NCI-H2227 treated with DMSO at 0.1 percent for 48 hours (cell line): ENCODE results near the gene UBIAD1.
A peak's percentile ranks its signal among the peaks of the same experiment; 100 is the strongest.

Source experiments
- DNase-seq: peaks from one replicate; lab custom pipeline; 2025; lab: John Stamatoyannopoulos, UW

The UBIAD1 gene

DNA sequence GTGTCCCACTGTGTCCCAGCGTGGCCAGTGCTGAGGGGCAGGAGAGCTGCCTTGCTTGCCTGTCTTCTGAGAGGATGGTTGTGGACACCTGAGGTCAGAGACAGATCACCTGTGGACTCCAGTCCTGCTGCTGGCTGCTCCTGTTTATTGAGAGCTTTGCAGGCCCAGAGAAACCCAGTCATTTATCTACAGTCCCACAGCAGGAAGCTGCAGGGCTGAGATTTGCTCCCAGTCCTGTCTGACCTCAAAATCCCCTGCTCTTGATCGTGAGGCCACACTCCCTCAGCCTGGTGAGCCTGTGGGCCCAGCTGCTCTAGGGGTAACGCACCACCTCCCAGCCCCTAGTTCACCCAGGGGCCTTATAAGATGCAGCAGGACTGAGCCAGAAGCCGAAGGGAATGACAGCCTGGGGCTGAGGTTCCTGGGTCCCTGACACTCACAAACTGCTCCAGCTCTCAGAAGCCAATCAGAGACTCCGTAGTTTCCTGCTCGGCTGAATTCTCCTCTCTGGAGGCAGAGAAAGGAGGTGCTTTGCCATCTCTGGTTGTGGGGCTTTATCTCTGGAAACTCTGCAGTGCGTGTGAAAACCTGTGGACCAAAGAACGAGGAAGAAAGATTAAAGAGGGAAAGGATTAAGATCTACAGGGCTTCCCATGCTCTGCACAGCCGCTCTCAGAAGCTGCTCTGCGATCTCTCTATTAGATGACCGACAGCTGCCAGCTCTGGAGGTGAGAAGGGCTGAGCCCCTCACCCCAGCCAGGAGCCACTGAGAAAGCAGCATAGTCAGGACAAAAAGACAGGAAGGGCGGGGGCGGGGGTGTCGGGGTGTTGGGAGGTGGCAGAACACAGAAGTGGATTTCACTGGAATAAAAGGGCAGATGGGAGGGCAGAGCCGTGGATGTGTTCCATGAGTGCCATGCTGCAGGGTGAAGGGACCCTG is 39.1 kb downstream of the UBIAD1 start:
- DNase-seq: no peak

DNA sequence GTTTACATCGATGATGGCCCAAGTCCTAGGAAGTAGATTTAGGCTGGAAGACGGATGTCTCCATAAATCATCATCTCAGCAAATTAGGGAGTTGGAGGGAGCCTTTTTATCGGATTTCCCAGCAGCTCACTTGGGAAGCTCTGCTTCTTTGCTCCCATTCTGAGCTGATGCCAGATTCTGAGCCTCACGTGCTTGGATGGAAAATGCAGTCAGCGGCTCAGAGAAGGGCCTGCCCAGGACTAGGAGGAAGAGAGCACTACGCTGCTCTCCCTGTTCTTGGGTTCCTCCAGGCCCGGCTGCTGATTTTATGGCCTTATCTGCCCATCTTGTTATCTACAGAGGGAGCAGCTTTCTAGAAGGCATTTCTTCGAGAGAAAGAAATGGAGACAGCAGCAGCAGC is 42.0 kb downstream of the UBIAD1 start:
- no peak for DNase-seq

DNA sequence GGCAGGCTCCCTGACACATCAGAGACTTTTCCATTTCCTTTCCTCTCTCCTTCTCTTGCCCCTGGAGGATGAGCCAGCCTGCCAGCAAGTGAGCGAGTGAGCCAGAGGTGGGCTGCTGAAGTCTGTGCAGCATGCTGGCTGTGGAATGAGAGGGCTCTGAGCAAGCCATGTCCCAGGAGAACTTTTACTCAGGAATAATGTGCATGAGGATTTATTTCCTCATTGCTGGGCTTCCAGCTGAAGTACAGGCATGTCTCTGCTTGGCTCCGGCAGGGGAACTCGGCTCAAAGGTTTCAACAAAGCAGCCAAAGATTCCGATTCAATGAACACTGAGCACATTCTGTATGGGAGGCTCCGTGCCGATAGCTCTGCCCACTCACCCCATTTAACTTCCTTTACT is 43.7 kb downstream of the UBIAD1 start:
- DNase-seq: no peak

DNA sequence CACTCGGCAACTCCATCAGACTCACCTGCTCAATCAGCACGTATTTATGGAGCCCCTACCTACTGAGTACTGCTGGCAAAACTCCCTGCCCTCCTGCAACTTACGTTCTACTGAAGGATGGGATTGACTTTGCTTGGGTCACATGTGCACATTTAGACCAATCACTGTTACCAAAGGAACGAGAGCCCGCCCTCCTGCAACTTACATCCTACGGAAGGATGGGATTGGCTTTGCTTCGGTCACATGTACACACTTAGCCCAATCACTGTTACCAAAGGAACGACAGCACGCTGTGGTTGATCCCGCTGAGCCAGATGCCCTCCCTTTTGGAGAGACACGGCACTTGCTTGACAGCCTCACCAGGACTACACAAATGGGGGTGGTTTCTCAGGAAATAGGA is 46.0 kb downstream of the UBIAD1 start:
- no peak for DNase-seq

DNA sequence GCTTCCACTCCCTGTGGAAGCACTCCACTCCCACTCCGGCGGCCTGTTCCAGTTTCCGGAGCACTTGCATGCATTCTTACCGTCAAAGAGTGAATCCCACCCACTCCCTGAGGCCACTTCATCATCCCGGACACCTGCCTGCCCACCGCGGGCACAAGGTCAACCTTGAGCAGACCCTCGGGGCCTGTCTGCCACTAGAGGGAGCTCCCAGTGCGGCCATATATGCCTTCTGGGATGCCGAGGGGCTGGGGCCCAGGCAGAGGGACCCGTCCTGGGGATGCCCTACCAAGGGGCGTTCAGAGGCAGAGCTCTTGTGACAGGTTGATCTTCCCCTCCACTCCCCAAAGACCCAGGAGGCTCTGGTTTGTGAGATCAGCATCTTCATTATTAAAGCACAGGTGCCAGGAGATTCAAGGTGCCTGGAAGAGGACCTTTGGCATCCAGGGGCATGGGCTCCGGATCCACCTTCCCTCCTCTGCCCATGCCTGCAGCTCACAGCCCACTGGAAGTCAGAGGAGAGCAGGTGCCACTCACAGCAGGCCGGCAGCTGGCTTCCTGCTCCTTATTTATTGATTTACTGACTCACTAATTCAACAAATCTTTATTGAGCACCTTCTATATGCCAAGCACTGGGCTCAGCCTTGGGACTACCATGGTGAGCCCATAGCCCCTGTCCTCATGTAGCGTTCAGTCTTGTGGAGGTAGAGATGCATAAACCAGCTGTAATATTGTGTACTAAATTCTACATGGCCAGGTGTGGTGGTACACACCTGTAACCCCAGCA is 47.3 kb downstream of the UBIAD1 start:
- DNase-seq: no peak

DNA sequence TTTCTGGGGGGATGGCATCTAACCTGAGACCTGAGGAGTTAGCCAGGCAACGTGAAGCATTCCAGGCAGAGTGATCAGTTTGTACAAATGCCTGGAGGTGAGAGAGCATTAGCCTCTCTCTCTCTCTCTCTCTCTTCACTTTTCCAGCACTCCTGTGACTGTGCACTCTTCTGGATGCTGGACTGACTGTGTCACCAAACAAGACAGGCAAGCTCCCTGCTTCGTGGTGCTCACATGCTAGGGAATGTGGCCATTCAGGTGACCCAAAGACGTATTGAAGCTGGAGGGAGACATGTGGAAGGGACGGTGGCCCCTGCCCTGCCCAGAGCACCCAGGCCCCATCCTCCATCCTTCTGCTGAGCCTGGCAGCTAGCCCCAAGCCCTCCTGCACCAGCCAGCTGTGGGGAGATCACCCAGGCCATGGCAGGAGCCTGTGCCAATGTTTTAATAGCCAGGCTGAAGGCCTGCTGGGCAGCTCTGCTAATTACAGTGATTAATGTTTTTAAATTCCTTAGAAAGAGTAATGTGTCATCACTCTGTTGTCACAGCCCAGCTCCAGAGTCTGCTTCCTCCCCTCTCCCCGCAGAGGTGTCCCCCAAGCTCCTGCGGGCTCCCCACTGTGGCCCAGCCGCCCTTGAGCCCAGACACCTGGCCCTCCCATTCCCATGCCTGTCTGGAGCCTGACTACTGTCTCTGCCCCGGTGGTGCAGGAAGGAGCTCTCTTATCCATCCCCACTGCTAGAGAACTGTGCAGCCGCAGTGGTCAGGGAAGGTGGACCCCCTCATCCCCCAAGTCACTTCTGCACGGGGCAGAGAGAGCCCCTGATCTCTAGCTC is 48.9 kb downstream of the UBIAD1 start:
- no peak for DNase-seq

DNA sequence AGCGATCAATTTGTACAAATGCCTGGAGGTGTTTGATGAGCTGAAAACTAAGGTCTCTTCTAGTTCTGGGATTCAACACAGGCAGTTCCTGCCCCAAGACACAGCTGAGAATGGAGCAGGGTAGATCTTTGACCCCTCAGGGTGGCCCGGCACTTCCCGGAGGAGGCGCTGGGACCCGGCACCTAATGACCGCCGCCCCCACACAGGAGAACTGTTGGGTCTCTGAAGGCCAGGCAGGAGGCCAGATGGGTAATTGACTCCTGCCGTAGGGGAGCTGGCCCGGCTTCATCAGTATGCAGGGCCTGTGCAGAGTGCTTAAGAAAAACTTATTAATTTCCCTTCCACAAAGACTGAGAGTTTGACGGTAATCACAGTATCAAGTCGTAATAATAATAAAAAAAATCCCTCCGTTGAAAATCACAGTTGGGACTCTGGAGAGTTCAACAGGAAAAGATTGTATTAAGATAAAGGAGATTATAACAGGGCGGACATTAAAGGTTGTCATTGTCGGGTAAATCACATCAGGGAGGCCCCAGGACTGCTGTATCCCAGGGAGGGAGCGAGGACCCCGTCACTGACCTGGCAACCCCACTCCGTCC is 51.7 kb downstream of the UBIAD1 start:
- no peak for DNase-seq

DNA sequence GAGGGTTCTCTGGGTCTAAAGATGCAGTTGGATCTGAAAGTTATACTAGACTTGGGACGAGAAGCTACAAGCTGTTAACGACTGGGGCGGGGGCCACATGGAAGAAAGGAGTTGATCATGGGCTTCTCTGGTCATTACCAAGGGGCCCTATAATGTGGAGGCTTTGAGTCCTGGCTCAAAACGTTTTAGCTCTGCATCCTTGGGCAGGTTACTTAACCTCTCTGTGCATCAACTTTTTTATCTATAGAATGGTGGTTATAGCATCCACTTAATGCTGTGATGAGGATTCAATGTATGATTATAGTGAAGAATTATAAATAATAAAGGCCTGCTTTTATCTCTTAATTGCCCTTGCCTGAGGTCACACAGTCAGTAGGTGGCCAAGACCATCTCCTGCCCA is 53.1 kb downstream of the UBIAD1 start:
- DNase-seq: no peak

DNA sequence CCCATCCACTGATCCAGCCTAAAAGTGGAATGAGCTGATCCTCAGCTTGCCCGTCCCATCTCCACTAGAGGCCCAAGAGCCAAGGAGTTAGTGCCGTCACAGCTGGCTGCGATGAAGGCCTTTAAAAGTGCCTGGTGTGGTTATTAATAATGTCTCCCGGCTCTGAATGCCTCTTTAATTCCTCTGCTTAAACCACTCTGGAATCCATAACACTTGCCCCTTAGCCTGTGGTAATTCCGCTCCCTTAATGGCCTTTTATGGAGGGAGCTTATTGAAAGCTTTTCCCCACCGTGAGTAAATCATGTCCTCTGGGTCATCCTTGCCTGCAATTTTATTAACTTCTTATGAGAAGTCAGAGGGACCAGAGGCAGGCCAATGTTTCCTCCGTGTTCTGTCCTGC is 55.4 kb downstream of the UBIAD1 start:
- no peak for DNase-seq

DNA sequence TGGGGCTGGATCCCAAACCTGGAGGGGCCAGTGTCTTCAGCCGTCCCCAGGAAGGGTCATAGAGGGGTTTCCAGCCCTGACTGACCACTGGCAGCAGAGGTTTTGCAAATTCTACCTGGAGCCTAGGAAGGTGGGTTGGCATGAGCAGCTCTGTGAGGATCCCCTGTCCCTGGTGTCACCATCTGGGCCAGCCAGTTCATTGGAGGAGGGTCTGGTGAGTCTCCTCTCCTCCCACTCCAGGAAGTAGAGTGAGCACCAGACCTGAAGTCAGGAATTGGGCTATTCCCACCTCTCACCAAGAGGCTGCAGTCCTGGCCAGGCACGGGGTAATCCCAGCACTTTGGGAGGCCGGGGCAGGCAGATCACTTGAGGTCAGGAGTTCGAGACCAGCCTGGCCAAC is 57.4 kb downstream of the UBIAD1 start:
- no peak for DNase-seq

DNA sequence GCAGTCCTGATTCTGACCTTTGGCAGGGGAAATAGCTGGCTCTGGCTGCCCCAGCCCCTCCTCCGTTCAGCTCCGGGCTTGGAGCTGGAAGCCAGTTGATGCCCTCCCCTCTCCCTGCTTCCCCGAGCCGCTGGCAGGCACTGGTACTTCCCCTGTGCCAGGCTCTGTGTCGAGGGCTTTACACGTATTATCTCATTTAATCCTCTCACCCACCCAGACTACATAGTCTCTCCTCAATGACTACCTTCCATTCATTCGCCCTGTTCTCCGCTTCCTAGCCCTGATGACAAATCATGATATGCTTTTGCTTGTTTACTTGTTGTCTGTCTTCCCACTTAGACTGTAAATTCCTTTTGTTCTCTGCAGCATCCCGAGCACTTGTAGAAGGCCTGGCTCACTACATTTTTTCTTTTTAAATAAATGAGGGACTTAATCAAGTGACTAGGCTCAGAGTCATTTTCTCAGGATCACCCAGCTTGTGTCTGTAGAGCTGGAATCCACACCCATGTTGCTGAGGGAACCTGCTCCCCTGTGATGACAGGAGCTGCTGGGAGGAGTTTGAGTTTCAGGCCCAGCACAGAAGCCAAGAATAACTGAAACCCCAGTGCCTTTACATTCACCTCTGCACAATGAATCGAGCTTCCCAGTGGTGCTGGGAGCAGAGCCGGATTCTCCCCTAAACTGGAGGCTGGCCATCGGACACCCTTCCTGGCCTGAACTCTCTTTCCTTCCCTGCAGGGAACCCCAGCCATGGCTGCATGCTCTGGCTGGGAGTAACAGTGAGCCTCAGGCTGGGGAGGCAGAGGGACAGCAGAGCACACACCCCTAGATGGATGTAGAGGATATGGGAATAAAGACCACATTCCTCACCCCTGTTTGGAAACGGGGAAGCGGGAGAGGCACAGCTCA is 58.3 kb downstream of the UBIAD1 start:
- no peak for DNase-seq

DNA sequence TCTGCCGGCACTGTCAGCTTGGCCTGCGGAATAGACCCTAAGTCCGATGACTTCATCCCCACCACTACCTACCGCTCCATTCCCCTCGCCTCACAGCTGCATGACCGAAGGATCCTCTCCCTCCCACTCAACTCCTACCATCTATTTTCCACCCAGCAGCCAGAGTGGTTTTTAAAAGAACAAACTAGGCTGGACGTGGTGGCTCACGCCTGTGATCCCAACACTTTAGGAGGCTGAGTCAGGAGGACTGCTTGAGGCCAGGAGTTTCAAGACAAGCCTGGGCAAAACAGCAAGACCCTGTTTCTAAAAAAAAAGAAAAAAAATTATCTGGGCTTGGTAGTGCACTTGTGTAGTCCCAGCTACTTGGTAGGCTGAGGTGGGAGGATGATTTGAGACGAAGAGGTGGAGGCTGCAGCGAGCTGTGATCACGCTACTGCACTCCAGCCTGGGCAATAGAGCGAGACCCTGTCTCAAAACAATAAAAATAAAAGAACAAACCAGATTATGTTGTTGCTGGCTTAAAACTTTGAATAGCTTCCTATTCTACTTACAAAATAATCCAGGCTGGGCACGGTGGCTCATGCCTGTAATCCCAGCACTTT is 59.0 kb downstream of the UBIAD1 start:
- no peak for DNase-seq

DNA sequence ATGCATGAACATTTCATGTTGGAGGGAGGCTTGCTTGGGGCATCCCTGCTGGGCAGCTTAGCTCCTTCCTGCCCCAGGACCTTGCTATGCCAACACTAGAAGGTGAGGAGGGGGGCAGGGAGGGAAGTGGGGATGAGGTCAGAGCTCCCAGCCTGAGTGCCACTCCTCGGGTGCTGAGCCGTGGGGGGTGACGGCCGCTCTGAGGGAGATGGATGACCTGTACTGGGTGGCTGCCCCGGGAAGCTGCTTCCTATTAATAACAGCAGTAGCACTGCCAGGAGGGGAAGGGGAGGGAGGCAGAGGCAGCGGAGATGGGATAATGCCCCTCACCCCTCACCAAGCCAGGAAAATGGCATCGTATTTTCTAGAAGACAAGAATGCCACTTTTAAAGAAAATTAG is 60.6 kb downstream of the UBIAD1 start:
- no peak for DNase-seq

DNA sequence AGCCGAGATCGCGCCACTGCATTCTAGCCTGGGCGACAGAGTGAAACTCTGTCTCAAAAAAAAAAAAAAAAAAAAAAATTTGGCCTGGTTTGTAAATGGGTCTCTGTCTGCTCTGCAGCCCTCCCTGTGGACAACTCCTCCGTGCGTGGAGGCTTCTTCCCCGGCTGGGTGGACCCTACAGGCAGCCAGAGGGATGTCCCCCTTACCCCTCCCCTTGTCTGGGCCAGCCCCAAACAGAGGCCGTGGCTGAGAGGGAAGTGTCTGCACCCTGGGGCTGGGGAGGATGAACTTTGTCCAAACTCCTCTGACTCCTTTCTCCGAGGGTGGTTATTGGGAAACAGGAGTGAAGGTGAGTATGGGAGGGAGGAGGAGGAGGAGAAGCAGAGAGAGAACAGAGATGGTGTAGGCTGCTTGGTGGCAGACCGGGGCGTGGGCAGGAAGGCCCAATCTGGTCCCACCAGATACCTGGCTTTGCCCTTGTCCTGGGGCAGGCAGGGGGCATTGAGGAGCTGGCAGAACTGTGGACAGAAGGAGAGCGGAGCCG is 61.3 kb downstream of the UBIAD1 start:
- no peak for DNase-seq

DNA sequence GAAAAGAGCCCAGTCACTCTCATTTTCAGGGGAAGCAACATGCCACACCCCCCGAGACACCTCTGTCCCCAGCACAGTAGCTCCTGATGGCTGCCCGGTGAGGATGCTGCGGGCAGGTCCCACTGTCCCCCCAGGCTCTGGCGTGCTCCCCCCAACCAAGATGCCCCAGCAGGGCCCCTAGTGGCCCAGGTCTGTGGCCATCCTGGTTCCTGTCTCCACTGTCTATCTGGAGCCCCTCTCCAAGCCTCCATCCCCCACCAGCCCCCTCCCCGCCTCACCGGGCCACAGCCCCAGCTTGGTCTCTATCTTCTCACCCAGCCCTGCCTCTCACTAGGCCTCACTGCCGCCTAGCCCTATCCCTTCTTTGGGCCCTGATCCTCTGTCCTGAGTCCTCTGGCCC is 61.8 kb downstream of the UBIAD1 start:
- DNase-seq: no peak

DNA sequence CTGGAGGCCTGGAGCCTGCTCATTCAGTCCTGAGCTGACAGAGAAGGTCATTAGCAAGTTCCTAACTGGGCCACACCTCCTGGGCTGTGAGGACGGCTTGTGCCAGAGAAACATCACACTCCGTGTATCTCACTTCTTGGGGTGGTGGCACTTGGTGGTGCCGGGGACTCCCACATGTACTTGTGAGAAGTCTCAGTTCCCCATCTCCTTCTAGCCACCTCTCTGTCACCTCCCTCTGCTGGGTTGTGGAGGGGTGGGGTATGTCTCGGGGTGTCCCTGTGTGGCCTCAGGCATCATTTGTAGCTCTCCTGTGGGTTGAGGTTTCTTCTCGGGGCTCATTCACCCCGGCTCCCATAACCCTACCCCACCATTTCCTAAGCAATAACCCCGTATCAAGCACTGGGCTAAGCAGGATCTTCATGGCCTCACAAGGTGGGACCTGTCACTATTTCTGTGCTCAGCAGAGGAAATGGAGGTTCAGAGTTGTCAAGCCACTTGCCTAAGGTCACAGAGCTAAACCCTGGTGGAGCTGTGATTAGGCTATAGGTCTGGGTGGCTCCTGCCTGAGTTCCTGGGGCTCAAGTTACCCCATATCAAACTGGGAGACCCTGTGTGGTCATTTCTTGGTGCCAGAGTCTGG is 62.5 kb downstream of the UBIAD1 start:
- DNase-seq: no peak

DNA sequence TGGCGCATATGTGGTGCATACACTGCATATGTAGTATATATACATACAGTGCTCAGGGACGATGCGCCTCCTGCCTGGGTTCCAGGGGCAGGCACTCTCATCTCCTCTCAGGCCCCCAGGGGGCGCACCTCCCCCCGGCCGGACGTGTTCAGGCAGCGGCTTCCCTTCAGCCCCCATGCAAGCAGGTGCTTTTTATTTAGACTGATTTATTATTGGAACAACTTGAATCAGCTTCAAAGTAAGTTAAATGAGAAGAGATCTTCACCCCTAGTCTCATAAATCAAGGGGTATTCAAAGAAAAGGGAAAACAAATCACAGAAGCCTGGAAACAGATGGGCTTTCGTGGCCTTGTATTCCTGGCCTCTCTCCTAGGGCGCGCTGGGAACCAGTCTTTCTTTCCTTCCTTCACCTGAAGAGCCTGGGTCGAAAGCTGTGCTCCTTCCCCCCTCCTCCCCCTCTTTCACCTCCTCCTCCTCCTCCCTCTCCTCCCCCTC is 64.6 kb downstream of the UBIAD1 start:
- DNase-seq: peak; percentile 40
